HG03039 (cell line): ENCODE measurements around the gene TNIK.

ENCODE experiments used
- ATAC-seq: cut with Tn5 transposase; IDR thresholded peaks from one replicate; pipeline ENCODE4 v1.9.1; 2021; ENCODE audit warnings: mild to moderate bottlenecking, moderate library complexity; ENCODE audit not compliant: unreplicated experiment

The TNIK gene

DNA sequence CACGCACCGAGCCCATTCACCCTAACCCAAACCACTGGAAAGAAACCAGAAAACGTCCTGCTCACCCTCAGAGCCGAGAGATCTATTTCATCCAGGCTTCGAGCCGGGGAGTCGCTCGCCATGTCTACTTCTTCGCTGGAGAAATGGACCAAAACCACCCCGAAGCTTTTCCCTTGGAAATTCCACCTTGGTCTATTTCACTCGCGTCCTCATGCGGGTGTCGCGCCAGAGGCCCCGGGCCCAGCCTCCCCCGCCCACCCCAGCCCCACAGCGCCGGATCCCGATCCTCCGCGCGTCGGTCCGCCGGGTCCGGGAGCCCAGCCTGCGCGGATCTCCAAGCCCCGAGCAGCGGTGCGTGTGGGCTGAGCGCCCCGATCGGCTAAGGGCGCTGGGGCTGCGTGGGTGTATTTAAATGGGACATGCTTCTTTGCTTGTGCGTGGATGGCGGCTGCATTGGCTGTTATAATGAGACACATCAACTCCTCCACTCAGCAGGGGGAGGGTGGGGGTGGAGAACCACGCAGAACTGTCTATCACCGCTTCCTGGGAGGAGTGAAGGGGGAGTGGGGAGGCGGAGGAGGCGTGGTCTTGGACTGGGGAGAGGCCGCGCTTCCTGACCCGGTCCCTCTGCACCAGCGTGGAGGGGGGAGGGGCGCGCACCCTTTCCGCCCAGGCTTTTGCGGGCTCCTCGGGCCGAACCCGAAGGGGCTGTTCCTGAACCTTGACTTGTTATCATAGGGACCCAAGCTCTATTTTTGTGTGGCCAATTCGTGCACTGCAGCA lies at the start of gene TNIK:
TSS of gene TNIK (minus strand) at position 464 of the 783 bp plus-strand sequence. CDS start at position 122, 342 bp downstream.
- peak; percentile 79 for ATAC-seq

DNA sequence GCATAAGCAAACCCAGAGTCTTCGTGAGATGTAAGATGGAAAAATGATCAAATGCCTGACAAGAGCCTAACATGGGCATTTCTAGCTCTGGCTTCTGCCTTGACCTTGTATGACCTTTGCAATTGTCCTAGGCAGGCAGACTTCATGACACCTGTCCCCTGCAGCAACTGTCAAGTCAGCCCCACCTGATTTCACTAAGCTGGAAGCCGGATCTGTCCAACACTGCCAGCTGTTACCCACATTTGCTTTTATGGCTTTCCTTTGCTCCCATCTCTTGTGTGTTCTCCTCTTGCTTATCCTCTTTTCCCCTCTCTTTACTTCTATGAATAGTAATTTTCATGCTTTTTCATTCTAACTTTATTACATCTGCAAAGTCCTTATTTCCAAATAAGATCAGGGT lies 48.5 kb upstream of the TNIK start:
- no peak for ATAC-seq

DNA sequence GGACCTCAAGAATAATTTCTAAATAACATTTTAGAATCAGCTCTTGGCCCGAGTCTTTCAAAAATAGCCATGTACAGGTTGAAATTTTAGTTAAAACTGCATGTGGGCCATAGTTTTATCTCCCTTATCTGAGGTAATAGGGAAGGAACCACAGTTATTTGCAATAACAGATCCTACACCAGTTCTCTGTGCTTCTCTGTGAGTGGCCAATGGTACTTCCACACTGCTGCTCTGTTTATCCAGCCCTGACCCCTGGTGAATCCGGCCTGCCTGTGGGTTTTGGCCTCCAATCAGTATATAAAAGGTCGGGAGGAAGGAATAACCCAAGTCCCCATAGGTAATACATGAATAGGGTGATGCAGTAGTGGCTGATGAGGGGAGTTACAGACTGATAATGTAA lies 48.0 kb upstream of the TNIK start:
- no peak for ATAC-seq

DNA sequence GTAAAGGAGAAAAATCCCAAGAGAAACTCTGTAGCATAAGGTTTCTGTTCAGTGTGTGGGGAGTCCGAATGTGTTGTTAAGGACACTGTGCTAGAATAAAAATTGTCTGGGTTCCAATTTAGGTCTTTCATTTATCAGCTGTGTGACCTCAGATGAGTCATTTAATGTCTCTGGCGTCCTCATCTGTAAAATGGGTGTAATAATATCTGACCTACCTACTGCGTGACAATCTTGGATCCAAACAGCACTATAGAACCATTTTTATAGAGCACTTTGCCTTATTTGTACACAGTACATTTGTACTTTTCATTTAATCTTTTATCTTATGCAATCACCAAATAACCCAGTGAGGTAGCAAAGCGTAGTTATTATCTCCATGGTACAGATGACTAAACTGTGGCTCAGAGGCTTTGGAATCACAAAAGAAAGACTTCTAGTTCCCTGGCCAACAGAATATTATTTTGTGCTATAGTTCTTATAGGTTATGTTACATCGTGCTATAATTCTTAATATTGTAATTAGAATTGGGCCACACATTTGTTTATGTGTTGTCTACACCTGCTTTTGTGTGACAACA lies 46.6 kb upstream of the TNIK start:
- no peak for ATAC-seq

DNA sequence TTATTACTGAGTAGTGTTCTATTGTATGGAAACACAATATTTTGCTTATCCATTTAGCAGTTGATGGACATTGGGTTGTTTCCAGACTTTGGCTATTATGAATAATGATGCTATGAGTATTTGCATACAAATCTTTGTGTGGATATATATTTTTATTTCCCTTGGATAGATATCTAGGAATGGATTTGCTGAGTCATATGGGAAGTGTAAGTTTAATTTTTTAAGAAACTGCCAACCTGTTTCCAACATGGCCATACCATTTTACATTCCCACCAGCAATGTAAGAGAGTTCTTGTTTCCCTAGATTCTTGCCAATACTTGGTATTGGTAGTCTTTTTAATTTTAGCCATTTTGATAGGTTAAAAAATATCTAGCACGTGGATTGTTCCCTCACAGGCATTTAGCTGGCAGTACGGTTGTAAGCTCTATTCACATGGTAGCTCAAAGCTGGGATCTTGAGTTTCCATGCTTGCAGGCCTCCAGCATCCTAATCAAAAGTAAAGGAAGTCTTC lies 45.7 kb upstream of the TNIK start:
- no peak for ATAC-seq

DNA sequence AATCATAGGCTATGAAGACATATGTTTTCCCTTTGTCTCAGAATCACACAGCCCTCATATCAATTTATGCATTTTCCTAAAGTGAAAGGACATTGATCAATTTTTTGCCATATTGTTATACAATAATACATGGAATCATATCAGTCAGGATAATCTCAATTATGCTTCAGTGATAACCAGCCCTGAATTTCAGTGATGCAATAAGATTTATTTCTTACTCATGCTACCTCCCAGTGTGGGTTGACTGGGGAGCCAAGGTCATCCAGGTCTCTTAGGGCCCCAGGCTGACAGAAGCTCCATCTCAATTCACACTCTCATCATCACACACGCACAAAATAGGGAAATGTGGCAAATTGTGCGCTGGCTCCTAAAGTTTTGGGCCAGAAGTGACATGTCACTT lies 44.2 kb upstream of the TNIK start:
- no peak for ATAC-seq

DNA sequence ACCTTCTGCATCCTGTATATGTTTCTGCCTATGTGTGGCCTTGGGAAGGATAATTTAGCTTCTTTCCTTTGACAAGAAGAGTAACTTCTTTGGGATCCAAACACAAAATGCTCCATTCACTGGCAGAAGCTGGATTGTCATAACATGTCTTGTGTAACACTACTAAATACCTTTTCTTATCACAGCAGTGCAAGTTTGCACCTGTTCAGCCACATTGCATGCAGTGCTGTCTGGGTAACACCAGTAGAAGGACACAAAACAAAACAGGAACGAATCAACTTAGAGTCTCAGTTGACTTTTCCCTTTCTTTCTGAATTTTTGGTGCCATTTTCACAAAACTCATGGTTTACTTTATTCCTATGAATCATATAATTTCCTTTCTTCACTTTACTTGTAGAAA lies 43.6 kb upstream of the TNIK start:
- ATAC-seq = no peak

DNA sequence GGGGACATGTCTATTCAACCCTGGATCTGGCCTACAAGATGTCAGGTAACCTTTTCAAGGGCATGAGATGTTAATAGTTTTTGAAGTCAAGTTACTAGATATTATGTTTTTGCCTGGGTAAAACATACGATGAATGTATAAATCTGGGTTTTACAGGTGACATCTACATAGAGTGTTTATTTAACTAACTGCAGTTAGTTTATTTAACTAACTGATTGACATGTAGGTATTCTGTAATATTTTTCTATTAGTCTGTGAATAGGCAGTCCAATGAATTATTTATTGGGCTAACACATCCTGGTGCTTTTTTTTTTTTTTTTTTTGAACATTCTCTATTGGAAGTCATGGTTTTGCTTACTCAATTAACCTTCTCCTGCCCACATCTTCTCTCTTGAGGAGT lies 38.7 kb upstream of the TNIK start:
- ATAC-seq = no peak

DNA sequence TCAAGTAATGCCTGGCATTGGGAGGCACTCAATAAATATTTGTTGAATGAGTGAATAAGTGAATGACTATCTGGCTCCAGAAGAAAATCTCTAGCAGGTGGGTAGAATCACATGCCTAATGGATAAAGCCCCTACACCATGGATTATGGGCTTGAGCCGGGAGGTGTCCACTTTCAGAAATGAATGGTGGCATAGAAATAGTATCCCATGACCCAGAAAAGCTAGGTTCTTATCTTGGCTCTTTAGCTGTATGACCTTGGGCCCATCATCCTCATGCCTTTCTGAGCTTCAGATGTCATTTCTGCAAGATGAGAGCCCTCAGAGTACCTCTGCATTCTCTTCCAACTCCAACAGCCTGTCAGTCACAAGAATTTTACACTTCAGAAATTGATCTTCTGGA lies 37.3 kb upstream of the TNIK start:
- ATAC-seq = no peak

DNA sequence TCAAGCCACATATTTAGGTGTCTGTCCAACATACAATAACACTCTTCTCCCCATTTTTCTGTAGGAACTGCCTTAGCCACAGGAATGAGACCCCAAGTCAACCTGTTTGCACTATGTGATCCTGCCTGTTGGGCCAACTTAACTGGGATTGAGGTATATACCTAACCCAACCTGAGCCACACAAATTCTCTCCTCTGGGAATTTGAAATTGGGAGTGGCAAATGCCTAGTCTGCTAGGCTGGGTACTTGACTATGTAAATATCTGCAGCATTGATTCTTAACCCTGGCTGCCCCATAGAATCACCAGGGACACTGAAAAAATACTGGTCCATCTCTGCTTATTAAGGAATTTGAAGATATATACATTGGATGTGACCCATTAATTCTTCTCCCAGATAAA lies 35.2 kb upstream of the TNIK start:
- no peak for ATAC-seq

DNA sequence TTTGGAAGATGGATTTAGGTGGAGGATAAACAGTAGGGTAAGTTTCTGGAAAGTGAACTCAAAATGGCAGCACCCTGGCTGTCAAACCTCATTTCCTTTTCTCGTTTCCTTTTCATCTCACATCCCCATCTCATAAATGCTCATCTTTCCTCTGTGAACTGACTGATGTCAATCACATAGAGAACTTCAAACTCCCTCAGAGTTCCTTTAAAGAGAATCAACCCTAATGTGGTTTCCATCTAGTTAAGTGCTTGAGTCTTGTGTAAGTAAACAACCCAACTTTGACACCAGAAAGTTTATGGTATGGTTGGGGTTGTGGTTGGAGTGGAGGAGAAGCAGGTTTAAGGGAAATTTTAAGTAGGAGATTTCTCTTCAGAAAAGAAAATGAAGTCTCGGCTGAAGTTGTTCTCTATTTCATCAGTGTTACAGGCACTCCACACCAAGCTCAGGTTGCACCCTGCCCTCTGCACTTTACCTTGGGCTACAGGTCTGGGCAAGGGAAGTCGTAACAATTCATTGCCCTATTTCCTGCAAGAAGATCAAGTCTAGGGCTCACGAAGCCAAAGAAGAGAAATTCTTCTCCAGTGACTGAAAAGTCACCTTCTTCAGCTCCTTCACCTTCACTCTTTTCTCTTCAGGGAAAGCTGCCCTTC lies 34.4 kb upstream of the TNIK start:
- ATAC-seq = no peak

DNA sequence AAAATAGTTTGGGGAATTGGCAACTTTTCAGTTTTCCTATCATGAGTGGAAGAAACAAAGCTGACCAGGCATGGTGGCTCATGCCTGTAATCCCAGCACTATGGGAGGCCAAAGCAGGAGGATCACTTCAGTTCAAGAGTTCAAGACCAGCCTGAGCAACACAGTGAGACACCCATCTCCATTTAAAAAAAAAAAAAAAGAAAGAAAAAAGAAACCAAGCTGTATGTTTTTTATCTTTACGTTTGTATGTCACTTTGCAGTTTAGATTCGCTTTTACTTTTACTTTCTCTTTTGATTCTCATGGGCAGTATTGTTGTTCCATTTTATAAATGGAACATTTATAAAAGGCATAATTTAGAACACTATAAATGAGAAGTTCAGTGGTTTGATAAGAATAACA lies 31.2 kb upstream of the TNIK start:
- no peak for ATAC-seq

DNA sequence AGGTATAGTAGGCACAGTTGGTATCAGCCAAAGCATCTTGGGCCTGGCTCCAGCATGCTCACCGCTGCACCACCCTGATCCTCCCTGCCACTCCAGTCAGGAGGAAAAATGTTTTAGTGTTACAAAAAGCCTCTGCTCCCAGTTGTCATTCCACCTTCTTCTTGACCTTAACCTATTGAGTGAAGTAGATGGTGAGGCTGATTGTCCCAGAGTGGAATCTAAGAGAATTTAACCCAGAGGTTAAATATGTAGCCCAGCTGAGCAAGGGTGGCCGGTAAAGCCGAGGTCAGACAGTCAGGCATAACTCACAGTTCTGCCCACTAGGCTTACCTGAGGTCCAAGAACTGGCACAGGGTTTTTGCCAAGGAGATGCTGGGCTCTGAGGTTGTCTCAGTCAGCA lies 30.7 kb upstream of the TNIK start:
- no peak for ATAC-seq

DNA sequence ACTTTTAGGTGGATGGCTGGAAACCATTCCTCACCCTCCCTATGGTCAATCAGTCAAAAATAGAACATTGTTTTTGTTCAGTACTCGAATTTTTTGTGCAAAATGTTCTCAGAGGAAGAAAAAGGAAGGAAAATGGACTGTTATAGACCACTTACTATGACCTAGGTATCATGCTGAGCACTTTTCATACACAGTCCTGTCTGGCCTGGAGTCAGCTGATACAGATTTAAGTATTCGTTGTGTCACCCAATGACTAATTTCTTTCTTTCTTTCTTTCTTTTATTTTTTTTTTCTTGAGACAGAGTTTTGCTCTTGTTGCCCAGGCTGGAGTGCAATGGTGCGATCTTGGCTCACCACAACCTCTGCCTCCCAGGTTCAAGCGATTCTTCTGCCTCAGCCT lies 29.1 kb upstream of the TNIK start:
- ATAC-seq = no peak

DNA sequence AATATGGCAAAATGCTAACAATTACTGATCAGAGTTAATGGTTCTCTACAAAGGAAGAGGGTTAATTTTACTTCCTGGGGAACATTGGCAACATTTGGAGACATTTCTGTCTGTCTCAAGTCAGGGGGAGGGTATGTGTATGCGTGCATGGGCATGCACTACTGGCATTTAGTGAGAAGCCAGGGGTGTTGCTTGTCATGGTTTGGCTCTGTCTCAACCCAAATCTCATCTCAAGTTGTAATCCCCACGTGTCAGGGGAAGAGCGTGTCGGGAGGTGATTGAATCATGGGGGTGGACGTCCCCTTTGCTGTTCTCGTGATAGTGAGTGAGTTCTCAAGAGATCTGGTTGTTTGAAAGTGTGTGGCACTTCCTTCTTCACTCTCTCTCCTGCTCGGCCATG lies 28.3 kb upstream of the TNIK start:
- ATAC-seq = no peak

DNA sequence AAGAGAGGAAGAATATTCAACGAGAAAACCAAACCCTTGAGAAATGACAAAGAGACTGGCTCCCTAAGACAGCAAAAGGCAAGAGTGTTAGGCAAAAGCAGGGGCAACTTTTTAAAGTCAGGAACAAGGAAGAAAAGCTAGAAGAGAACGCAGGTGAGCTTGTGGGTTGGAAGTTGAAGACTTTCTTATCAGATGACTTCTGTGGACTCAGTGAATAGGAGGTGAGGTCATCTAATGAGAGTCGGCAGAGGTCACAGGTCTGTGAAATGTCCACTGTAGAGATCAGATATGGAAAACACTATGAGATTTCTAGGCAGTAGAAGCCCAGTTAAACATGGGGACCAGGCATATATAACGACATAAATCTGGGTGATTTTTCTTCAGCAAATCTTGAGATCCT lies 27.2 kb upstream of the TNIK start:
- ATAC-seq = no peak

DNA sequence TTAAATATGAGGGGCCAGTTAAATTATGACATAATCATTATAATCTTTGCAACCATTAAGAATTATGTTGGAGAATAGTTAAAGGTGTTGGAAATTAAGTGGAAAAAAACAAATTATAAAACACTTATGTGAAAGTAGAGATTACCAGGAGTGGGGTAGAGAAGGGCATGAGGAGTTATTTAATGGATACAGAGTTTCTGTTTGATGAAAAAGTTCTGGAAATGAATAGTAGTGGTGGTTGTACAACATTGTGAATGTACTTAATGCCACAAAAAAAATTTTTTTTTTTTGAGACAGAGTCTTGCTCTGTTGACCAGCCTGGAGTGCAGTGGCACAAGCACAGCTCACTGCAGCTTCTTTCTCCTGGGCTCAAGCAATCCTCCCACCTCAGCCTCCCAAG lies 25.1 kb upstream of the TNIK start:
- ATAC-seq = no peak

DNA sequence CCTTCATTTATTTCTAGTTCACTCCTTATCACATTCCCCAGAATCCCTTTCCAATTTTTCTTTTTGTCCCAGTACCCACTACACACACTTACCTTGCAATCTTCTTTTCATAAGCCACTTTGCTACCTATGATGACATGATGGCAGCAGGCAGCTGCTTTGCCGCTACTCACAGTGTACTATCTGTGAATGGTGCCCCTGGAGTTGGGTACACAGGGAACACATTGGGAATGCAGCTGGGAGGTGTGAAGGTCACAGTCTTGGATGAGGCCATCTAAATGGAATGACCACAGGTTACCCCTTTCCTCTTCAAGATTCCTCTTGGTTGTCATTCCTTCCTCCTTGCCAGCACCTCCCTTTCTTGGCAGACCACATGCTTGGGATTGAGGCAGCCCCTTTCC lies 20.8 kb upstream of the TNIK start:
- no peak for ATAC-seq

DNA sequence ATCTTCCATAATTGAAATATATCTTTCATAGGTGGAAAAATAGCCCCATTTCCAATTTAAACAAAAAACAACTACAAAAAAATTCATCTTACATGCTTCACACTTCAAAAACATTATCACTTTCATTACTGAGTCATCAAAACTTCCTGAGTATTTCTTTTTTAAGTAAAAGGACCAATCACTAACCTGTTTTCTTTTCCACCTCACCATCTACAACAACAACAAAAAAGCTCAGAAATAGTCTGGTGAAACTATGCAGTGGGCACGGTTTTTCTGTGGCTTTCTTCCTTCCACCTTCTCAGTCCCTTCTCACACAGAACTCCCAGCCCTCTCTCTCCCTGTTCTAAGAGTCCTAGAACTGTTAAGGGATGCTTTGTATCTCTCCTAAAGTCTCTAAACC lies 20.3 kb upstream of the TNIK start:
- ATAC-seq = no peak

DNA sequence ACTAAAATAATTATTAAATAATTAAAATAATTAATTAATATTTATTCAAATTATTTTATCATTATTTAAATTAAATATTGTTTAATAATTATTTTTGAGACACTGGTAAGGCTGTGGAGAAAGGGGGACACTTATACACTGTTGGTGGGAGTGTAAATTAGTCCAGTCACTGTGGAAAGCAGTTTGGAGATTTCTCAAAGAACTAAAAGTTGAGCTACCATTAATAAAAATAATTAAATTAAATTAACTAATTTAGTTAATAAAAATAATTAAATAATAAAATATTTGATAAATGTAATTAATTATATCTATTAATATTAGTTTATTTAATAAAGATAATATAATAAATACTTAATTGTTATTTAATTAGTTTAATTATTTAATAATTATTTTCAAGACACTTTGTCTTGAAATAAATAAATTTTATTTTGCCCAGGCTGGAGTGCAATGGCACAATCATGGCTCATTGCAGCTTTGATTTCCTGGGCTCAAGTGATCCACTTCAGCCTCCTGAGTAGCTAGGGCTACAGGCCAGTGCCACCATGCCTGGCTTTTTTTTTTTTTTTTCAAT lies 16.4 kb upstream of the TNIK start:
- ATAC-seq = no peak

DNA sequence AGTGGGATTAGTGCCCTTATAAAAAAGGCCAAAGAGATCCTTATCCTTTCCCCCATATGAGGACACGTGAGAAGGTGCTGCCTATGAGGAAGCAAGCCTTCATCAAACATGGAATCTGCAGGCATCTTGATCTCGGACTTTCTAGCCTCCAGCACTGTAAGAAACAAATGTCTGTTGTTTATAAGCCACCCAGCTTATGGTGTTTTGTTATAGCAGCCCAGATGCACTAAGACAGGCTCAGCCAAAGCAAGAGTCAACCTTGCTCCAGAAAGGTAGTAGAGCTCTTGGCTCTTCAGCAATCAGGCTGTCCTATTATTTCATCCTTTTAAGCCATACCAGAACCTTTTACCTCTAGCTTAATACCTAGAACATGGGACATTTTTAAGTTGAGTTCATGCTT lies 12.3 kb upstream of the TNIK start:
- ATAC-seq = no peak

DNA sequence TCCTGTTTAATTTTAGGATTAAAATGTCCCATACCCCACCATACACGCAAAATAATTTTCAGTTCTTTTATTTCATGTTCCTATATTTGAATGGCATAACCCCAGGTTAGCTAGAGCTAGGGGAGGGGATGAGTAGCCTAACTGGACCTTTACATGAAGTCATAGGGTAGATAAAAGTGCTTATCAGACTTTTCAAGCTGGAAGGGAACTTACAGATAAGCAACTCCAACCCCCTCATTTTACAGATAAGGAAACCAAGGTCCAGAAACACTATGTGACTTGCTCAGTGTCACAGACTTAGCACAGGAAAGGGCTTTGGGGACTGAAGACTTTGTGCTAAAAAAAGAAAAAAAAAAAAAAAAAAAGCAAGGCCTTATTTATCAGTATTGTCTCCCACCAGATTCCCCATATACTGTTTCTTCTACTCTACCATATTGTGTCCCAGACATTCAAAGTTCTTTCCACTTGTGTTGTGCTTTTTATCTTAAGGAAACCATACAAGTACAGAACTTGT lies 10.6 kb upstream of the TNIK start:
- ATAC-seq = no peak
